ENCODE results near the gene KCNH8.

Gene KCNH8

DNA sequence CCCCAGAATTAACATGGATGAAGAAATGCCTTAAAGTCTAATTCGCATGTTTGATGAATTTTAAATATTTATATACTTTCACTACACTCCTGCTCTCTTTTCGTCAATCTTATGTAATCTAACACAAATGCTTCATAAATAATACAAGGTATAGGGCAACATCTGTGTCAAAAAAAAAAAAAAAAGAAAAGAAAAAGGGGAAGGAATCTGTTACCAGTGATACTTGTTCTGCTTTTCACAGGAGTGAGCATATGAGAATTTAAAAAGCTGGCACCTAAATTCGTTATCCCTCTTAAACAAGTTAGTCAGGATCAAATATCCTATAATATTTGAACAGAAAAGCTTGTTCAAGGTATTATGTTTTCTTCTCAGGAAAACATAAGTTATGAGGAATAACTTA lies 243.8 kb downstream of the KCNH8 start:
- in situ Hi-C loops (cut with MboI; ENCODE audit: low sequenced_read_pairs): no loop called here

DNA sequence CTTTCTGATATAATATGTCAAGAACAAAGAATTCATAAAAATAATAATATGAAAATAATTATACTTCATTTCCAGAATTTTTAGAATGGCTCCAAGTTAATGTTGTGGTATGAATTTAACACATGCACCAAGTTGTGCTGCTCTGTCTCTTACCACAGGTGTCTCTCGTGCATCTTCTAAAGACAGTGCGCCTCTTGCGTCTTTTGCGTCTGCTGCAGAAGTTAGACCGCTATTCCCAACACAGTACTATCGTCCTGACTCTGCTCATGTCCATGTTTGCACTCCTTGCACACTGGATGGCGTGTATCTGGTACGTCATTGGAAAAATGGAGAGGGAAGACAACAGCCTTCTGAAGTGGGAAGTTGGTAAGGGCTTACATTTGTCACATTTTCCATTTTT lies 246.6 kb downstream of the KCNH8 start:
- Histone ChIP-seq H3K27me3 (ENCODE audit: low read depth) (no peaks in the 10 kb centered on the region), H3K36me3 (replicated peaks) (no peaks in the 10 kb centered on the region)
- DNase-seq (ENCODE audit: low spot score in 2 of 2): no peak

More for the DNA sequence above, 243.8 kb downstream of the KCNH8 start:
- Histone ChIP-seq H3K9me3 (no peaks in the 10 kb centered on the region), H3K36me3 (replicated peaks) (no peaks in the 10 kb centered on the region), H3K4me1 (no peaks in the 10 kb centered on the region), H3K27me3 (ENCODE audit: low read depth) (no peaks in the 10 kb centered on the region), H3K4me3 (no peak overlapping the region)
- DNase-seq (ENCODE audit: low spot score in 2 of 2): no peak

GRCh38 chr3:19396726-19397125 lies 248.4 kb downstream of the KCNH8 start:
- H3K36me3 ChIP-seq (replicated peaks): no peaks in the 10 kb centered on the region
- no peaks in the 10 kb centered on the region for H3K27me3 ChIP-seq (ENCODE audit: low read depth)
- H3K4me1 ChIP-seq: peaks cover 3% of the 10 kb centered on the region; the same call in 1 of the 2 replicates
- in situ Hi-C loops (cut with MboI; ENCODE audit: low sequenced_read_pairs): no loop called here
- no peak for DNase-seq (ENCODE audit: low spot score in 2 of 2)
- H3K9me3 ChIP-seq: no peaks in the 10 kb centered on the region
- no peak overlapping the region for H3K4me3 ChIP-seq

More for the DNA sequence above, 246.6 kb downstream of the KCNH8 start:
- in situ Hi-C loops (cut with MboI; ENCODE audit: low sequenced_read_pairs): no loop called here
- H3K9me3 ChIP-seq: no peaks in the 10 kb centered on the region
- H3K4me3 ChIP-seq: no peak overlapping the region
- H3K4me1 ChIP-seq: peaks cover 3% of the 10 kb centered on the region; the same call in 1 of the 2 replicates

DNA sequence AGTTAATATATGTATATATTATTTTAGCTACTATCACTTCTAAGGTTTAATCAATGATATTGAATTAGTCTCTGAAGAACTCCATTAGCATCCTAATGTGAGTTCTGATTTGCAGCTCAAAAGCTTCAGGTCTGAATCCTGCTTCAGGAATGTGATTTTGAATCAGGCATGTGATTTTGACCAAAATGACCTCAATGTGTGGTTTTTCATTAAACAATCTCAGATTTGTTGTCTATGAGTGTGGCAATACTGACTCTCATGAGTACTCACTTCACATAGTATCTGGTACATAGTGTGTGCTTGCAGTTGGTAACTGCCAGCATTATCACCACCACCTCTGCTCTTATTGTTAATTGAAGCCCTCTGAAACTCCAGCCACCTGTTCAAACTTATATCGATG lies 251.0 kb downstream of the KCNH8 start:
- DNase-seq (ENCODE audit: low spot score in 2 of 2): peak in 1 of 2 experiments; percentile 8
- in situ Hi-C loops (cut with MboI; ENCODE audit: low sequenced_read_pairs): no loop called here

GRCh38 chr3:19399836-19400235 lies 251.5 kb downstream of the KCNH8 start:
- Histone ChIP-seq H3K9me3 (no peaks in the 10 kb centered on the region), H3K4me1 (peaks cover 3% of the 10 kb centered on the region; the same call in 1 of the 2 replicates), H3K4me3 (no peak overlapping the region), H3K27me3 (ENCODE audit: low read depth) (no peaks in the 10 kb centered on the region), H3K36me3 (replicated peaks) (no peaks in the 10 kb centered on the region)
- no peak for DNase-seq (ENCODE audit: low spot score in 2 of 2)
- in situ Hi-C loops (cut with MboI; ENCODE audit: low sequenced_read_pairs): no loop called here

More for the DNA sequence above, 251.0 kb downstream of the KCNH8 start:
- no peaks in the 10 kb centered on the region for H3K27me3 ChIP-seq (ENCODE audit: low read depth)
- no peaks in the 10 kb centered on the region for H3K36me3 ChIP-seq (replicated peaks)
- no peak overlapping the region for H3K4me3 ChIP-seq
- peaks cover 3% of the 10 kb centered on the region; the same call in 1 of the 2 replicates for H3K4me1 ChIP-seq
- no peaks in the 10 kb centered on the region for H3K9me3 ChIP-seq

GRCh38 chr3:19420159-19420558 lies 271.8 kb downstream of the KCNH8 start:
- DNase-seq (ENCODE audit: low spot score in 2 of 2): no peak
- Histone ChIP-seq H3K27me3 (ENCODE audit: low read depth) (no peaks in the 10 kb centered on the region), H3K4me1 (no peaks in the 10 kb centered on the region), H3K36me3 (replicated peaks) (no peaks in the 10 kb centered on the region), H3K9me3 (no peaks in the 10 kb centered on the region), H3K4me3 (no peak overlapping the region)
- in situ Hi-C loops (cut with MboI; ENCODE audit: low sequenced_read_pairs): no loop called here

- no peaks in the 10 kb centered on the region for H3K27me3 ChIP-seq (ENCODE audit: low read depth)
- DNase-seq (ENCODE audit: low spot score in 2 of 2): no peak
- H3K4me1 ChIP-seq: no peaks in the 10 kb centered on the region
- H3K4me3 ChIP-seq: no peak overlapping the region
- in situ Hi-C loops (cut with MboI; ENCODE audit: low sequenced_read_pairs): no loop called here
- H3K9me3 ChIP-seq: no peaks in the 10 kb centered on the region
- no peaks in the 10 kb centered on the region for H3K36me3 ChIP-seq (replicated peaks)
Measured at GRCh38 chr3:19425825-19426224, 277.5 kb downstream of the KCNH8 start.

GRCh38 chr3:19427422-19428149 lies 279.3 kb downstream of the KCNH8 start:
- in situ Hi-C loops (cut with MboI; ENCODE audit: low sequenced_read_pairs): no loop called here
- Histone ChIP-seq H3K36me3 (replicated peaks) (no peaks in the 10 kb centered on the region), H3K4me3 (no peak overlapping the region), H3K27me3 (ENCODE audit: low read depth) (no peaks in the 10 kb centered on the region), H3K4me1 (no peaks in the 10 kb centered on the region), H3K9me3 (no peaks in the 10 kb centered on the region)
- no peak for DNase-seq (ENCODE audit: low spot score in 2 of 2)

DNA sequence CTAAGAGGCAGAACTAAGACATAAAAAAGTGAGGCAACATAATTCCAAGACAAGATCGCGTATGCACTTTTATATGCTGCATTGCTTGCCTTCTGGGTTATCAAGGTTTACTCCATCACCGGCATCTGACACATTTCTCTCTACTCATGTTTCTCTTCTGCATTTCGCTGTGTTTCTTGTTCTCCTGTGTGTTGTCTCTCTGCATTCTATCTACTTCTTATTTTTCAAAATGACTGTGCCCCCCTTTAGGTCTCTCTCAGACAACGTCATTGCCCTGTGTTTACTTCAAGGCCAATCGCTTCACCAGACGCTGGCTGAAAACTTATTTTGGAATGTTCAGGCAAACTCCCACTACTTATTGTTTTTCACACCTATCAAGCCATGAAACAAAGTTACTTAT lies 280.4 kb downstream of the KCNH8 start:
- no peaks in the 10 kb centered on the region for H3K27me3 ChIP-seq (ENCODE audit: low read depth)
- H3K4me3 ChIP-seq: no peak overlapping the region
- DNase-seq (ENCODE audit: low spot score in 2 of 2): no peak
- no peaks in the 10 kb centered on the region for H3K36me3 ChIP-seq (replicated peaks)
- H3K4me1 ChIP-seq: no peaks in the 10 kb centered on the region
- no peaks in the 10 kb centered on the region for H3K9me3 ChIP-seq
- in situ Hi-C loops (cut with MboI; ENCODE audit: low sequenced_read_pairs): no loop called here

GRCh38 chr3:19432669-19433068 lies 284.4 kb downstream of the KCNH8 start:
- H3K36me3 ChIP-seq (replicated peaks): no peaks in the 10 kb centered on the region
- no peaks in the 10 kb centered on the region for H3K9me3 ChIP-seq
- no peaks in the 10 kb centered on the region for H3K27me3 ChIP-seq (ENCODE audit: low read depth)
- in situ Hi-C loops (cut with MboI; ENCODE audit: low sequenced_read_pairs): no loop called here
- H3K4me1 ChIP-seq: no peaks in the 10 kb centered on the region
- H3K4me3 ChIP-seq: no peak overlapping the region
- DNase-seq (ENCODE audit: low spot score in 2 of 2): no peak

DNA sequence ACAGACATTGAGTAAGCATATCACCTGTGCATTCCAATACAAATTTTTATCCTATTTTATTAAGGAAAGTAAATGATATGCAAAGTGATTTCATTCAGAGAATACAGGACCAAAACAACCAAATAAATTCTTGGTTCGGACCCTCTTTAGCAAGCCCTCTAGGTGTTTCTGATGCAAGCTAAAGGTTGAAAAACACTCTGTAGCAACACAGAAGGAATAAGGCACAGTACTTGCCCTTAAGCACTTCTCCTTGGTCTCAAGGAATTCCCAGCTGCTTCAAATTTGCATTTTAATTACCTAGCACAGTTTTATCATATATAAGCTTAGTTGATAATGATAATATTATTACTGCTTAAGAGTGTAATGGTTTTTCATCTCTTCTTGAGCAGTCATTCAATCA lies 288.4 kb downstream of the KCNH8 start:
- H3K4me1 ChIP-seq: no peaks in the 10 kb centered on the region
- H3K27me3 ChIP-seq (ENCODE audit: low read depth): no peaks in the 10 kb centered on the region
- no peak overlapping the region for H3K4me3 ChIP-seq
- no peaks in the 10 kb centered on the region for H3K9me3 ChIP-seq
- H3K36me3 ChIP-seq (replicated peaks): no peaks in the 10 kb centered on the region
- in situ Hi-C loops (cut with MboI; ENCODE audit: low sequenced_read_pairs): no loop called here
- DNase-seq (ENCODE audit: low spot score in 2 of 2): no peak

DNA sequence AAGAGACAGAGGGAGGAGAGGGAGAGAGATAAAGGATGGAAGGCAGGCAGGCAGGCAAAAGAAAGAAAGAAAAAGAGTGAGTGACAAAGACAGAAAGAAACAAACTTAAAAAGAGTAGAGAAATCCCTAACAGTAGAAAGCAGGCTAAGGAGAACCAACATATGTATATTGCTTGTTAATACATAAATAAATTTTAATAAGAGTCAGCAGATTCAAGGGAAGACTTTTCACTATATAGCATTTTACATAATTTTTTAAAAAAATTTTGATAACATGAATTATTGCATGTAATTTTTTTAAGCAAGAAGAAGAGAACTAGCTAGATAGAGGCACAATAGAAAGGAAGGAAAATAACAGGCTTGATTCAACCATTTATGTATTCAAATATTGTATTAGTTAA lies 291.6 kb downstream of the KCNH8 start:
- no peaks in the 10 kb centered on the region for H3K4me1 ChIP-seq
- H3K36me3 ChIP-seq (replicated peaks): no peaks in the 10 kb centered on the region
- no peak for DNase-seq (ENCODE audit: low spot score in 2 of 2)
- H3K9me3 ChIP-seq: no peaks in the 10 kb centered on the region
- no peak overlapping the region for H3K4me3 ChIP-seq
- H3K27me3 ChIP-seq (ENCODE audit: low read depth): no peaks in the 10 kb centered on the region
- in situ Hi-C loops (cut with MboI; ENCODE audit: low sequenced_read_pairs): no loop called here

DNA sequence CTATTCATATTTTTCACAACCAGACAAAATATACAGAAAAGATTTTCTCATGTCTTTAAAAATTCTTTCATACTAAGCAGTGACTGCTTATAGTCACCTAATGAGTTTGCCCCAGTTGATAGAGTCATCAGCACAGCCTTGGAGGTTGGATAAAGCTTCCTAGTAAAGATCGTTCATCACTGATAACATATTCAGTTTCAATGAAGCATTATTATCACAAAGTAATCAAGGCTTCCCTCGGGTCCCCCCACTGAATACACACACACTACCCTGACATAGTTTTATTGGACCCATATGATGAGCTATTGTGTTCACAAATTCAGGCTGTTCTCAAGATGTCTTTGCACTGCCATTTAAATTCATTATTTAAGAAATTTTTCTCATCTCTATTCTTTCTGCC lies 297.8 kb downstream of the KCNH8 start:
- H3K36me3 ChIP-seq (replicated peaks): no peaks in the 10 kb centered on the region
- no peak overlapping the region for H3K4me3 ChIP-seq
- H3K9me3 ChIP-seq: no peaks in the 10 kb centered on the region
- DNase-seq (ENCODE audit: low spot score in 2 of 2): peak; percentile 3 to 6
- no peaks in the 10 kb centered on the region for H3K27me3 ChIP-seq (ENCODE audit: low read depth)
- no peaks in the 10 kb centered on the region for H3K4me1 ChIP-seq
- in situ Hi-C loops (cut with MboI; ENCODE audit: low sequenced_read_pairs): no loop called here

DNA sequence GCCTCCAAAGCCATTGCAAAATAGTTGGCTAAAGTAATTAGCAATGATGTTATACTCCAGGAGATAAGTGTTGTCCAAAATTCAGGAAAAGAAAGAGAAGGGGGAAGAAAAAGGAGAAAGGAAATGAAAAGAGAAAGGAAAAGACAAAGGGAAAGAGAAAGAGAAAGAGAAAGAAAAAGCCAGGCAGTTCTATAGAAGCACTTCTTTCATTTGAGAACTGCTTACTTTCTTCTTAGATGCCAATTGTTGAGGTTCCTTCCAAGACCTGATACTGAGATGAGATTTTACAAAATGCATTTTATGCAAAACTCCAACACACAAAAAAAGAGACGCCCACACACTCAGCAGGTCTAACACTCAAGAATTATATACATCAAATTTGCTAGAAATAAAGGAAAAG lies 298.4 kb downstream of the KCNH8 start:
- in situ Hi-C loops (cut with MboI; ENCODE audit: low sequenced_read_pairs): no loop called here
- Histone ChIP-seq H3K4me1 (no peaks in the 10 kb centered on the region), H3K27me3 (ENCODE audit: low read depth) (no peaks in the 10 kb centered on the region), H3K36me3 (replicated peaks) (no peaks in the 10 kb centered on the region), H3K9me3 (no peaks in the 10 kb centered on the region), H3K4me3 (no peak overlapping the region)
- DNase-seq (ENCODE audit: low spot score in 2 of 2): no peak

GRCh38 chr3:19455546-19455945 lies 307.2 kb downstream of the KCNH8 start:
- no peaks in the 10 kb centered on the region for H3K4me1 ChIP-seq
- in situ Hi-C loops (cut with MboI; ENCODE audit: low sequenced_read_pairs): no loop called here
- no peak overlapping the region for H3K4me3 ChIP-seq
- no peaks in the 10 kb centered on the region for H3K9me3 ChIP-seq
- no peaks in the 10 kb centered on the region for H3K27me3 ChIP-seq (ENCODE audit: low read depth)
- H3K36me3 ChIP-seq (replicated peaks): no peaks in the 10 kb centered on the region
- DNase-seq (ENCODE audit: low spot score in 2 of 2): no peak
